Stomach (tissue), 9 donors: ENCODE measurements around the gene TLNRD1. TPM values are rescaled to one million over a fixed set of nuclear protein-coding genes. Genes with fewer than 3 reads are reported as not detected.

Experiments used
- DNase-seq, 2 donors: peaks; one replicate each; pipeline versions ENCODE4 v3.0.0 to v3.0.0-alpha.2; 2013 to 2019
- H3K27ac ChIP-seq, 5 donors: fragments of 200-600 bp in 4 of 5; sonication (generic) in 4 of 5; one replicate each; pipeline ENCODE4 v1.5.1; 2013 to 2019; ENCODE audit warnings: mild to moderate bottlenecking in 1 of 5, moderate library complexity in 1 of 5
- H3K27me3 ChIP-seq, 3 donors: fragments of 200-600 bp; sonication (generic); one replicate each; pipeline ENCODE4 v1.5.1; 2017 to 2019; ENCODE audit warnings: mixed run types in 1 of 3
- H3K36me3 ChIP-seq, 4 donors: fragments of 200-600 bp; sonication (generic); 1 replicate in 3 of 4; 2 replicates in 1 of 4; pipeline ENCODE4 v1.5.1; 2016 to 2019
- H3K4me1 ChIP-seq, 4 donors: fragments of 200-600 bp; sonication (generic); one replicate each; pipeline ENCODE4 v1.5.1; 2016 to 2019
- H3K4me3 ChIP-seq, 4 donors: fragments of 200-600 bp; sonication (generic) in 3 of 4; one replicate each; pipeline ENCODE4 v1.5.1; 2016 to 2019; ENCODE audit warnings: mild to moderate bottlenecking in 1 of 4
- H3K9me3 ChIP-seq, 4 donors: fragments of 200-600 bp; sonication (generic); one replicate each; pipeline ENCODE4 v1.5.1; 2016 to 2019
- CTCF ChIP-seq, 7 experiments: fragments of 450-650 bp in 4 of 7; fragments of 200-600 bp in 3 of 7; sonication (generic) in 3 of 7; IDR thresholded peaks; one replicate each; pipeline ENCODE4 v1.5.1; 2016 to 2019; ENCODE audit warnings: antibody characterized with exemption in 7 of 7, control low read depth in 2 of 7, mild to moderate bottlenecking in 1 of 7
- EP300 ChIP-seq: sonication (generic); formaldehyde crosslinking; IDR thresholded peaks from one replicate; pipeline ENCODE4 v1.6.1; 2017; ENCODE audit warnings: antibody characterized with exemption
- POLR2A ChIP-seq, 4 donors: fragments of 450-650 bp; IDR thresholded peaks; one replicate each; pipeline ENCODE4 v1.6.1; 2016; ENCODE audit warnings: antibody characterized with exemption in 4 of 4, control low read depth in 2 of 4, mild to moderate bottlenecking in 1 of 4, moderate library complexity in 1 of 4
- POLR2AphosphoS5 ChIP-seq, 3 donors: sonication (generic); formaldehyde crosslinking; IDR thresholded peaks; one replicate each; pipeline ENCODE4 v1.6.1; 2016; ENCODE audit warnings: antibody characterized with exemption in 3 of 3
- WGBS, 5 donors: extraction: QIAGEN DNeasy Blood & Tissue Kit in 3 of 5; methylation state at CpG; one replicate each; pipeline versions ENCODE4 v1.1.5 to v1.1.7; 2013 to 2018; 5-methylcytosine and 5-hydroxymethylcytosine counted together
- intact Hi-C: fragments of 100-400 bp; cut with DNase I; formaldehyde crosslinking; loops from one replicate; pipeline ENCODE4 v1.15.1; 2023; ENCODE audit warnings: low total_unique reads
- polyA plus RNA-seq, 3 donors: library from polyadenylated mRNA; stranded (reverse); fragments of 200-250 nt; gene quantifications; one replicate each; pipeline ENCODE4 v1.2.3, GENCODE V29; 2013
- total RNA-seq, 5 donors: library from RNA; depleted of rRNA; stranded (reverse); fragments of >200 nt; gene quantifications; one replicate each; pipeline versions ENCODE4 v1.1.0 to v1.2.3, GENCODE V29; 2014 to 2016
- donor health status: healthy with polysubstance abuse.
- donor health status: Bipolar disorder and iron deficiency.
- donor health status: healthy.

The TLNRD1 gene
- total and polyA plus RNA-seq, 8 donors: 1.8 to 88.3 (median 10.0) TPM

GRCh38 chr15:81040757-81041156, 40.0 kb downstream of the TLNRD1 start:
- no peak for TF ChIP-seq EP300
- TF ChIP-seq POLR2AphosphoS5 (IDR thresholded peaks at IDR 0.05): no peak
- TF ChIP-seq POLR2A (IDR thresholded peaks at IDR 0.05): no peak
- TF ChIP-seq CTCF (IDR thresholded peaks at IDR 0.05): no peak
- intact Hi-C loops: no loop called here
- 86 to 97% (median 93%) methylated on average over 6 of the region's 6 CpGs for WGBS, 5 donors
- no peak overlapping the region for H3K27ac ChIP-seq
- no peaks in the 10 kb centered on the region for H3K9me3 ChIP-seq
- peaks cover 0 to 16% (median 10%) of the 10 kb centered on the region in 4 donors for H3K4me1 ChIP-seq
- no peaks in the 10 kb centered on the region for H3K27me3 ChIP-seq
- H3K4me3 ChIP-seq: no peak overlapping the region
- DNase-seq: no peak
- H3K36me3 ChIP-seq: no peaks in the 10 kb centered on the region

- no peak for DNase-seq
- Histone ChIP-seq H3K4me1 (peaks cover 0 to 11% (median 7%) of the 10 kb centered on the region in 4 donors), H3K27me3 (no peaks in the 10 kb centered on the region), H3K4me3 (no peak overlapping the region), H3K27ac (no peak overlapping the region), H3K36me3 (no peaks in the 10 kb centered on the region), H3K9me3 (peaks cover 0 to 6% (median 0%) of the 10 kb centered on the region in 4 donors)
- WGBS, 5 donors: 82 to 95% (median 90%) methylated on average over 2 of the region's 2 CpGs
- TF ChIP-seq POLR2AphosphoS5 (IDR thresholded peaks at IDR 0.05) (no peak), CTCF (IDR thresholded peaks at IDR 0.05) (no peak), EP300 (no peak), POLR2A (IDR thresholded peaks at IDR 0.05) (no peak)
- intact Hi-C loops: no loop called here
Observed at GRCh38 chr15:81043281-81043934, 42.7 kb downstream of the TLNRD1 start.

- Histone ChIP-seq H3K4me1 (peaks cover 0 to 4% (median 2%) of the 10 kb centered on the region in 4 donors), H3K4me3 (no peak overlapping the region), H3K27me3 (no peaks in the 10 kb centered on the region), H3K9me3 (peaks cover 0 to 6% (median 0%) of the 10 kb centered on the region in 4 donors), H3K36me3 (no peaks in the 10 kb centered on the region), H3K27ac (no peak overlapping the region)
- WGBS, 5 donors: 86 to 89% (median 87%) methylated on average over 6 of the region's 6 CpGs
- DNase-seq: no peak
- intact Hi-C loops: no loop called here
- TF ChIP-seq EP300 (no peak), POLR2A (IDR thresholded peaks at IDR 0.05) (no peak), POLR2AphosphoS5 (IDR thresholded peaks at IDR 0.05) (no peak), CTCF (IDR thresholded peaks at IDR 0.05) (no peak)
Observed at GRCh38 chr15:81043935-81044575, 43.3 kb downstream of the TLNRD1 start.

- H3K36me3 ChIP-seq: no peaks in the 10 kb centered on the region
- intact Hi-C loops: no loop called here
- 86 to 98% (median 94%) methylated on average over 2 of the region's 2 CpGs for WGBS, 5 donors
Observed at GRCh38 chr15:81046290-81046689, 45.6 kb downstream of the TLNRD1 start.

More at GRCh38 chr15:81046290-81046689, 45.6 kb downstream of the TLNRD1 start:
- Histone ChIP-seq H3K4me3 (no peak overlapping the region), H3K27ac (no peak overlapping the region), H3K4me1 (no peaks in the 10 kb centered on the region), H3K27me3 (no peaks in the 10 kb centered on the region), H3K9me3 (peaks cover 0 to 6% (median 0%) of the 10 kb centered on the region in 4 donors)
- no peak for TF ChIP-seq POLR2A (IDR thresholded peaks at IDR 0.05)
- TF ChIP-seq EP300: no peak
- no peak for TF ChIP-seq CTCF (IDR thresholded peaks at IDR 0.05)
- TF ChIP-seq POLR2AphosphoS5 (IDR thresholded peaks at IDR 0.05): no peak
- DNase-seq: no peak
